ENCODE data around the gene NPVF.

DNA sequence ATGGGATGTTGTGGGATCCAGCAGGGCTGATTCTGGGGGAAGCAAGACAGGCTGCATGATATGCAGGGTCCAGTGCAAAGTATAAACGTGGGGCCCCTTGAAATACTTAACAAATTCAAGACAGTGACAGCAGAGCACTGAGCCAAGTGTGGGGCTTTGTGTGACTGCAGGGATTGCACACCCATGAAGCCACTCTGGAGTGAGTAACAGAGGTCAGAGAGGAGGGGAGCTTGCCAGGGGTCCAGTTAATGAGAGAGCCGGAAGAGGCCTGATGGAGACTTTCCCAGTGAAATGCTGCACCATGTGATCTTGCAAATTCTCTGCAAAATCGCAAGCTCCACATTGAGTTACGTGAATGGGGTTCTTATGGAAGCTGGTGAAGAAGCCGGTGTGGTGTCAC, 5.6 kb downstream of the NPVF start:
- TF ChIP-seq FOSB (CRISPR knock-in tag; IDR thresholded peaks at IDR 0.05), result no peak
- TF ChIP-seq MAZ (IDR thresholded peaks at IDR 0.05; ENCODE audit: borderline replicate concordance, low read depth, low read length), result no peak
- TF ChIP-seq CBX8 (IDR thresholded peaks at IDR 0.05), result no peak
- TF ChIP-seq, protein P1, sequence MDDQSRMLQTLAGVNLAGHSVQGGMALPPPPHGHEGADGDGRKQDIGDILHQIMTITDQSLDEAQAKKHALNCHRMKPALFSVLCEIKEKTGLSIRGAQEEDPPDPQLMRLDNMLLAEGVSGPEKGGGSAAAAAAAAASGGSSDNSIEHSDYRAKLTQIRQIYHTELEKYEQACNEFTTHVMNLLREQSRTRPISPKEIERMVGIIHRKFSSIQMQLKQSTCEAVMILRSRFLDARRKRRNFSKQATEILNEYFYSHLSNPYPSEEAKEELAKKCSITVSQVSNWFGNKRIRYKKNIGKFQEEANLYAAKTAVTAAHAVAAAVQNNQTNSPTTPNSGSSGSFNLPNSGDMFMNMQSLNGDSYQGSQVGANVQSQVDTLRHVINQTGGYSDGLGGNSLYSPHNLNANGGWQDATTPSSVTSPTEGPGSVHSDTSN (IDR thresholded peaks at IDR 0.05), result no peak
- TF ChIP-seq NPAS2 (CRISPR knock-in tag; IDR thresholded peaks at IDR 0.05; ENCODE audit: borderline replicate concordance), result no peak
